ENCODE measurements around the gene DNAJB2. TPM values are rescaled to one million over a fixed set of nuclear protein-coding genes. Genes with fewer than 3 reads are reported as not detected.

DNAJB2 gene
- polyA plus RNA-seq, 1 of the 3 experiments (the other 2 are of a cell fraction), result 39.9 TPM

GRCh38 chr2:219285894-219286425, 6.8 kb downstream of the DNAJB2 start:
- H3K9me3 ChIP-seq, result no peaks in the 10 kb centered on the region
- no peaks in the 10 kb centered on the region for H3K27me3 ChIP-seq (ENCODE audit: insufficient read depth)
- peaks cover 9 to 32% of the 10 kb centered on the region in 2 experiments for H3K36me3 ChIP-seq (replicated peaks in 1 of 2; ENCODE audit: control insufficient read depth in 1 of 2, insufficient read depth in 2 of 2, low read length in 1 of 2)
- peaks cover 12% of the 10 kb centered on the region for H3F3A ChIP-seq (replicated peaks; ENCODE audit: insufficient read depth)
- no peak overlapping the region for H3K4me2 ChIP-seq
- no peak overlapping the region for H3K4me3 ChIP-seq (ENCODE audit: low read depth in 2 of 2, low read length in 1 of 2)
- no peak overlapping the region for H3K27ac ChIP-seq (ENCODE audit: low read depth in 2 of 2, low read length in 1 of 2)
- H3K79me2 ChIP-seq (ENCODE audit: insufficient read depth), result no peaks in the 10 kb centered on the region
- no peak overlapping the region for H3K9ac ChIP-seq
- H2AFZ ChIP-seq (ENCODE audit: low read depth), result no peak overlapping the region
- peaks cover 4 to 8% of the 10 kb centered on the region in 2 experiments; a peak in 1 of 4 replicates for H3K4me1 ChIP-seq (ENCODE audit: control insufficient read depth in 1 of 2, insufficient read depth in 2 of 2, low read depth in 1 of 2, low read length in 1 of 2)
- 92% methylated on average over 11 of the region's 17 CpGs for WGBS (ENCODE audit: low lambda C conversion rate)
- no peaks in the 10 kb centered on the region for H3K9me2 ChIP-seq
- ChIA-PET POLR2A (interaction anchor here (1.0 to 1.5 kb wide), 2 partner anchors 9 to 34 kb away, joined by 3 to 6 read pairs; no protein-coding TSS in a partner anchor), CTCF (interaction anchor here (0.9 to 15.4 kb wide), 8 partner anchors 6 to 126 kb away, joined by 3 to 312 read pairs (median 4); no protein-coding TSS in a partner anchor)
- peak; percentile 63 for DNase-seq
- H4K20me1 ChIP-seq (ENCODE audit: insufficient read depth), result no peaks in the 10 kb centered on the region
- no peak for TF ChIP-seq GATA2 (CRISPR knock-in tag; IDR thresholded peaks at IDR 0.05)
- no peak for TF ChIP-seq MAX (IDR thresholded peaks at IDR 0.05; ENCODE audit: low read depth)
- TF ChIP-seq REST (IDR thresholded peaks at IDR 0.05; ENCODE audit: low read depth, low read length), result no peak

DNA sequence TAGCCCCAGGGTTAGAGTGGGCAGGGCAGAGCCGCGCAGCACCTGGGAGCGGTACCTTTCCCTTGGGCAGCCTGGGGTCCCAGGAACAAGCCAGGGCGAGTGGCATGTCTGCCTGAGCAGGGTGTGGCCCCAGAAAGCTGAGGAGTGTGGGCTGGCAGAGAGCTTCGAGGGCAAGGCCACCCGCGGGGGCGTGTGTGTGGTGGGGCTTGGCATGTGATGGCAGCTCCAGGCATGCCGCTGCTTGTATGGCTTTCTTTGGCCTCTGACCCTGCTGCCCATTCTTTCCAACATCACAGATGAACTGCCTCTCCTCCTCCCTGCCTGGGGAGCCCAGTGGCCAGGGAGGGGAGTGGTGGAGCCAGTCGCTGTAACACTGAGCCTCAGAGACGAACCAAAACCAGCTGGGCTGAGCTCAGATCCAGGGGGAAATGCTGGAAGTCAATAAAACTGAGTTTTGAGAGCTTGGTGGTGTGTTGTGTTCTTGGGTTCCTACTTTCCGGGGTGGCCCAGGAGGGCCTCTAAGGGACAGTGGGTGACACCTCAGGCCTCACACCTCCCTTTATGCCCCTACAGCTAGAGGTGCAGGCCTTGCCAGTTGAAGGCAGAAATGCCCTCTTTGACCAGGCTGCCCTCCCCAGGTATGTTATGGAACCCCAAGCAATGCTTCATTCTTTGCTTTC, 7.4 kb downstream of the DNAJB2 start:
- H4K20me1 ChIP-seq (ENCODE audit: insufficient read depth), result no peaks in the 10 kb centered on the region
- no peaks in the 10 kb centered on the region for H3K9me2 ChIP-seq
- H3K36me3 ChIP-seq (replicated peaks in 1 of 2; ENCODE audit: control insufficient read depth in 1 of 2, insufficient read depth in 2 of 2, low read length in 1 of 2), result peaks cover 7 to 30% of the 10 kb centered on the region in 2 experiments
- H3K27me3 ChIP-seq (ENCODE audit: insufficient read depth), result no peaks in the 10 kb centered on the region
- no peaks in the 10 kb centered on the region for H3K9me3 ChIP-seq
- no peak overlapping the region for H3K4me2 ChIP-seq
- H2AFZ ChIP-seq (ENCODE audit: low read depth), result no peak overlapping the region
- H3K79me2 ChIP-seq (ENCODE audit: insufficient read depth), result no peaks in the 10 kb centered on the region
- H3F3A ChIP-seq (replicated peaks; ENCODE audit: insufficient read depth), result peaks cover 12% of the 10 kb centered on the region
- DNase-seq, result no peak
- H3K9ac ChIP-seq, result no peak overlapping the region
- CTCF ChIA-PET, result interaction anchor here (0.9 to 15.4 kb wide), 7 partner anchors 6 to 127 kb away, joined by 3 to 312 read pairs (median 3); no protein-coding TSS in a partner anchor
- WGBS (ENCODE audit: low lambda C conversion rate), result 92% methylated on average over 7 of the region's 12 CpGs
- H3K27ac ChIP-seq (ENCODE audit: low read depth in 2 of 2, low read length in 1 of 2), result no peak overlapping the region
- peaks cover 4 to 8% of the 10 kb centered on the region in 2 experiments; a peak in 1 of 4 replicates for H3K4me1 ChIP-seq (ENCODE audit: control insufficient read depth in 1 of 2, insufficient read depth in 2 of 2, low read depth in 1 of 2, low read length in 1 of 2)
- POLR2A ChIA-PET, result interaction anchor here (0.6 to 1.5 kb wide), 2 partner anchors 8 to 225 kb away, joined by 3 to 6 read pairs; no protein-coding TSS in a partner anchor
- no peak overlapping the region for H3K4me3 ChIP-seq (ENCODE audit: low read depth in 2 of 2, low read length in 1 of 2)
- TF ChIP-seq, protein P1, sequence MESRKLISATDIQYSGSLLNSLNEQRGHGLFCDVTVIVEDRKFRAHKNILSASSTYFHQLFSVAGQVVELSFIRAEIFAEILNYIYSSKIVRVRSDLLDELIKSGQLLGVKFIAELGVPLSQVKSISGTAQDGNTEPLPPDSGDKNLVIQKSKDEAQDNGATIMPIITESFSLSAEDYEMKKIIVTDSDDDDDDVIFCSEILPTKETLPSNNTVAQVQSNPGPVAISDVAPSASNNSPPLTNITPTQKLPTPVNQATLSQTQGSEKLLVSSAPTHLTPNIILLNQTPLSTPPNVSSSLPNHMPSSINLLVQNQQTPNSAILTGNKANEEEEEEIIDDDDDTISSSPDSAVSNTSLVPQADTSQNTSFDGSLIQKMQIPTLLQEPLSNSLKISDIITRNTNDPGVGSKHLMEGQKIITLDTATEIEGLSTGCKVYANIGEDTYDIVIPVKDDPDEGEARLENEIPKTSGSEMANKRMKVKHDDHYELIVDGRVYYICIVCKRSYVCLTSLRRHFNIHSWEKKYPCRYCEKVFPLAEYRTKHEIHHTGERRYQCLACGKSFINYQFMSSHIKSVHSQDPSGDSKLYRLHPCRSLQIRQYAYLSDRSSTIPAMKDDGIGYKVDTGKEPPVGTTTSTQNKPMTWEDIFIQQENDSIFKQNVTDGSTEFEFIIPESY (IDR thresholded peaks at IDR 0.05; ENCODE audit: borderline replicate concordance, low read depth), result no peak
- TF ChIP-seq USF1 (IDR thresholded peaks at IDR 0.05; ENCODE audit: borderline replicate concordance, low read depth) (no peak), RFX5 (IDR thresholded peaks at IDR 0.05; ENCODE audit: low read length) (no peak), RCOR1 (IDR thresholded peaks at IDR 0.05; ENCODE audit: low read length) (no peak), NFIC (IDR thresholded peaks at IDR 0.05; ENCODE audit: borderline replicate concordance) (no peak), CHD2 (IDR thresholded peaks at IDR 0.05; ENCODE audit: low read length, partially characterized antibody) (no peak), RXRA (IDR thresholded peaks at IDR 0.05; ENCODE audit: borderline replicate concordance, low read depth) (no peak), EZH2phosphoT487 (IDR thresholded peaks at IDR 0.05; ENCODE audit: borderline replicate concordance, low read depth) (no peak), YY1 (IDR thresholded peaks at IDR 0.05; ENCODE audit: low read depth) (no peak), USF2 (IDR thresholded peaks at IDR 0.05; ENCODE audit: borderline replicate concordance, low read depth, low read length) (no peak)
- TF ChIP-seq, protein P2, sequence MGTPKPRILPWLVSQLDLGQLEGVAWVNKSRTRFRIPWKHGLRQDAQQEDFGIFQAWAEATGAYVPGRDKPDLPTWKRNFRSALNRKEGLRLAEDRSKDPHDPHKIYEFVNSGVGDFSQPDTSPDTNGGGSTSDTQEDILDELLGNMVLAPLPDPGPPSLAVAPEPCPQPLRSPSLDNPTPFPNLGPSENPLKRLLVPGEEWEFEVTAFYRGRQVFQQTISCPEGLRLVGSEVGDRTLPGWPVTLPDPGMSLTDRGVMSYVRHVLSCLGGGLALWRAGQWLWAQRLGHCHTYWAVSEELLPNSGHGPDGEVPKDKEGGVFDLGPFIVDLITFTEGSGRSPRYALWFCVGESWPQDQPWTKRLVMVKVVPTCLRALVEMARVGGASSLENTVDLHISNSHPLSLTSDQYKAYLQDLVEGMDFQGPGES (IDR thresholded peaks at IDR 0.05; ENCODE audit: low read depth, low read length), result no peak
